HEK293T (cell line): ENCODE data around the gene ZNF391.
A peak's percentile ranks its signal among the peaks of the same experiment; 100 is the strongest.

ENCODE experiments used
- ARNT ChIP-seq: fragments of 450-650 bp; IDR thresholded peaks from 2 replicates; pipeline ENCODE4 v1.6.1; 2017; ENCODE audit warnings: mild to moderate bottlenecking
- BHLHE40 ChIP-seq: fragments of 450-650 bp; IDR thresholded peaks from 2 replicates; pipeline ENCODE4 v1.6.1; 2016; ENCODE audit warnings: mild to moderate bottlenecking, moderate library complexity, borderline replicate concordance
- CTBP1 ChIP-seq: fragments of 450-650 bp; IDR thresholded peaks from 2 replicates; pipeline ENCODE4 v1.6.1; 2016; ENCODE audit warnings: borderline replicate concordance
- FOXA1 ChIP-seq: fragments of 450-650 bp; IDR thresholded peaks from 2 replicates; pipeline ENCODE4 v1.6.1; 2016; ENCODE audit warnings: mild to moderate bottlenecking
- FOXK2 ChIP-seq: fragments of 450-650 bp; IDR thresholded peaks from 2 replicates; pipeline ENCODE4 v1.6.1; 2016; ENCODE audit warnings: mild to moderate bottlenecking
- FOXM1 ChIP-seq: fragments of 450-650 bp; IDR thresholded peaks from 2 replicates; pipeline ENCODE4 v1.6.1; 2017; ENCODE audit warnings: mild to moderate bottlenecking, borderline replicate concordance
- L3MBTL2 ChIP-seq: fragments of 450-650 bp; conservative IDR thresholded peaks from 2 replicates; pipeline ENCODE4 v1.6.1; 2016; ENCODE audit warnings: mild to moderate bottlenecking
- LEF1 ChIP-seq: fragments of 450-650 bp; IDR thresholded peaks from 2 replicates; pipeline ENCODE4 v1.6.1; 2017; ENCODE audit warnings: mild to moderate bottlenecking, borderline replicate concordance
- NFRKB ChIP-seq: fragments of 450-650 bp; IDR thresholded peaks from 2 replicates; pipeline ENCODE4 v1.6.1; 2016; ENCODE audit warnings: mild to moderate bottlenecking, moderate library complexity
- PKNOX1 ChIP-seq: fragments of 450-650 bp; IDR thresholded peaks from 2 replicates; pipeline ENCODE4 v1.6.1; 2016
- SP1 ChIP-seq: fragments of 450-650 bp; IDR thresholded peaks from 2 replicates; pipeline ENCODE4 v1.6.1; 2017
- SUZ12 ChIP-seq: fragments of 450-650 bp; IDR thresholded peaks from 2 replicates; pipeline ENCODE4 v1.6.1; 2016; ENCODE audit warnings: mild to moderate bottlenecking
- TARDBP ChIP-seq: fragments of 450-650 bp; IDR thresholded peaks from 2 replicates; pipeline ENCODE4 v1.6.1; 2016
- ZNF384 ChIP-seq: fragments of 450-650 bp; IDR thresholded peaks from 2 replicates; pipeline ENCODE4 v1.6.1; 2016

DNA sequence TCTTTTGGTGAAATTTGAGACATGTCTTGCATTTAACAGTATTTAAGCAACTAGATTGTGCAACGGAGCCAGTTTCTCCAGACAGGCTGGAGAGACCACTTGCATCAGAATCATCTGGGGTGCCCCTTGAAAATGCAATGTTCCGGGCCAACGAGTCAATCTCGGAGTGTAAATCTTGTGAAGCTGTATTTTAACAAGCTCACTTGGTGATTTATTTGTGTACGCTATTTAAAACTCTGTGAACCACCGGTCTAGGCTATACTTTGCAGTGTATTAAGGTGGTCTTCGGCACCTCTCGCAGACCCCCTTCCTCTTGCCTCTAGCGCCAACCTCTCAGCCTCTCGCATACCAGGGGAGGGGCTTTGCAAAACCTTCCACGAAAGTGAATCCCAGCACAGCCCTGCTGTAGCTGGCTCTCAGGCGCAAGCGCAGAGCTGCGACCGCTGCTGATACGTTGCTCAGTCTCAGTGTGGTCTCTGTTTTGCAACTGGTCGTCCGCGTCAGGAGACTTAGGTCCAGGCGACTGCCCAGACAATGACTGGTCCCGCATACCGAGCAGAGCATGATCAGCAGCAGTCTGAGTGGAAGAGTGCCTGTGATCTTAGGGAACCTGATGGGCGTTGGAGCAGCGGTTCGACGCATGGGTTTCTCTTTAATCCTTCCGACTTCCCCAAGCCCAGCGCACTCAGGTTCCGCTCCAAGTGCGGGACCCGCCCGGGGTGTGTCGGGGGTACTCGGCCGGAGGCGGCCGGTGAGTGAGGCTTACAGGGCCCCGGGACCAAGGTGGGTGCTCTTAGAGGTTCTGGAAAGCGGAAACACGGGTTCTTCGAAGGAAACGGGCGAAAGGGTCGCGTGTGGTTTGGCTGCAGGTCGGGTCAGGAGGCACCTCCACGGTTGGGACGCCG lies at the start of gene ZNF391:
- TF ChIP-seq FOXK2, result no peak
- TF ChIP-seq ARNT, result no peak
- TF ChIP-seq L3MBTL2, result peak; percentile 96
- TF ChIP-seq SP1, result no peak
- TF ChIP-seq FOXM1, result peak; percentile 90
- no peak for TF ChIP-seq BHLHE40
- TF ChIP-seq FOXA1, result no peak
- TF ChIP-seq CTBP1, result peak; percentile 59; the same call in 1 of the 2 replicates
- 0 out of 2 replicates have a peak, but pooled peaks have one; percentile 22 for TF ChIP-seq TARDBP
- TF ChIP-seq PKNOX1, result peak; percentile 46; the same call in 1 of the 2 replicates
- TF ChIP-seq NFRKB, result no peak
- TF ChIP-seq LEF1, result no peak; the same call in 1 of the 2 replicates
- TF ChIP-seq ZNF384, result no peak
- TF ChIP-seq SUZ12, result no peak
